Measurements from ENCODE around the gene CNTF.
"Not testable (repeated sequence)": the region's sequence is repeated elsewhere in the genome, so short reads cannot be mapped to it uniquely, and the experiment has no call there.

The CNTF gene, protein sequence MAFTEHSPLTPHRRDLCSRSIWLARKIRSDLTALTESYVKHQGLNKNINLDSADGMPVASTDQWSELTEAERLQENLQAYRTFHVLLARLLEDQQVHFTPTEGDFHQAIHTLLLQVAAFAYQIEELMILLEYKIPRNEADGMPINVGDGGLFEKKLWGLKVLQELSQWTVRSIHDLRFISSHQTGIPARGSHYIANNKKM

GRCh38 chr11:58622344-58622743 is at the start of gene CNTF:
Gene CNTF, plus strand, starts transcription at chr11:58622665. Its CDS starts 88 bp downstream, at chr11:58622753.
- no peak for TF ChIP-seq CTCF (IDR thresholded peaks at IDR 0.05; ENCODE audit: low read depth, low read length)
- DNase-seq (ENCODE audit: extremely low read depth, low read depth), result no peak

GRCh38 chr11:58572906-58573305 is 49.6 kb upstream of the CNTF start:
- DNase-seq (ENCODE audit: extremely low read depth, low read depth), result not testable (repeated sequence)

GRCh38 chr11:58573451-58574104 is 48.9 kb upstream of the CNTF start:
- no peak for DNase-seq (ENCODE audit: extremely low read depth, low read depth)
- TF ChIP-seq CTCF (IDR thresholded peaks at IDR 0.05; ENCODE audit: low read depth, low read length), result no peak

DNA sequence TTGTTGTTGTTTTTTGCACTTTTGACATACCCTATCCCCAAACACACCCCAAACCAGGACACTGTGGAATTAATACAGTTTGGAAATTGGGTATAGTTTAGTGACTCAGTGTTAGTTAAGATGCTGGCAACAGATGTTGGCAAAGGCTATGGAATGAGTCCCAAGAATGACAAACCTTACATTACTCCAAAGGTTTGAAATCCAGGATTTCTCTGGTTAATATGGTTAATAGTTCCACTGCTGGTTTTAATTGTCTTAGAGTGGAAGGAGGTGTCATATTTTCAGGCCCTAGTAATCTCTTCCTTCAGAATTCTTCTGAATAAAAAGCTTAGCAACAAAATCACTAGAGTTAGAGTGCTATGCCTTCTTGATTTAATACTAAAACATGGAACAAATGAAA is 47.6 kb upstream of the CNTF start:
- no peak for DNase-seq (ENCODE audit: extremely low read depth, low read depth)
- TF ChIP-seq CTCF (IDR thresholded peaks at IDR 0.05; ENCODE audit: low read depth, low read length), result no peak

- no peak for TF ChIP-seq CTCF (IDR thresholded peaks at IDR 0.05; ENCODE audit: low read depth, low read length)
- no peak for DNase-seq (ENCODE audit: extremely low read depth, low read depth)
These were observed 47.0 kb upstream of the CNTF start, which contains the start of gene LPXN for GRCh38 chr11:58575377-58576020. Gene LPXN, minus strand, starts transcription at chr11:58575856. Its CDS starts 84 bp downstream, at chr11:58575772.

DNA sequence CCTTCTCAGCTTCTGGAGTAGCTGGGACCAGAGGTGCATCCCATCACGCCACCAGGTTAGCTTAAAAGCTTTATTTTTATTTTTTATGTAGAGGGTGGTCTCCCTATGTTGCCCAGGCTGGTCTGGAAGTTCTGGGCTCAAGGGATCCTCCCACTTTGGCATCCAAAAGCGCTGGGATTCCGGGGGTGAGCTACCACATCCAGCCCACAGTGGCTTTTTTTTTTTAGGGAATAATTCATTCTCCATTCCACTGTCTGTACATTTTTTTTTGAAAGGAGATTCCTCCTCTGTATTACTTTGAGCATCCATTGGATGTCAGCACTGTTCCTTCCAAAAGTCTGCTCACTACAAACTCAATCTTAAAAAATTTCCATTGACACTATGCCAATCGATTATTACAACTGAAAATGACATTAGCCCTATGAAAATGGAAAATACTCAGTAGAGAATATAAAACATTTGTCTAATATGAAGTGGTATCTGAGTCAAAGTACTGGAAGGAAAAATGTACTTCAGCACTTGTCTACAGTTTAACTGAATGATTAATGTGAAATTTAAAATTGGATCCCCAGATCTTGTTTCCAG is 45.5 kb upstream of the CNTF start:
- no peak for DNase-seq (ENCODE audit: extremely low read depth, low read depth)
- peak; percentile 50 for TF ChIP-seq CTCF (IDR thresholded peaks at IDR 0.05; ENCODE audit: low read depth, low read length)

- DNase-seq (ENCODE audit: extremely low read depth, low read depth), result peak; percentile 73
- TF ChIP-seq CTCF (IDR thresholded peaks at IDR 0.05; ENCODE audit: low read depth, low read length), result no peak
These were observed 44.8 kb upstream of the CNTF start for GRCh38 chr11:58577555-58578135.
